GM13977 (cell line): ENCODE measurements around the gene TMEM174.

Experiments
- DNase-seq: peaks from one replicate; pipeline ENCODE4 v3.0.0; 2012; ENCODE audit warnings: low spot score
- in situ Hi-C: fragments of 300-500 bp; cut with MboI; formaldehyde crosslinking; loops from one replicate; pipeline ENCODE4 v1.12.0; 2022; ENCODE audit warnings: low sequenced_read_pairs, low pct_unique_long_range_greater_than_20kb, mixed read lengths, inconsistent platforms; ENCODE audit not compliant: unreplicated experiment
- TF ChIP-seq, protein P1 (sequence below): IDR thresholded peaks from 2 replicates; pipeline ENCODE4 v1.5.1; 2012; ENCODE audit warnings: mild to moderate bottlenecking, control low read depth; ENCODE audit not compliant: insufficient read depth; ENCODE audit errors: extremely low read depth, missing control alignments

The TMEM174 gene, protein sequence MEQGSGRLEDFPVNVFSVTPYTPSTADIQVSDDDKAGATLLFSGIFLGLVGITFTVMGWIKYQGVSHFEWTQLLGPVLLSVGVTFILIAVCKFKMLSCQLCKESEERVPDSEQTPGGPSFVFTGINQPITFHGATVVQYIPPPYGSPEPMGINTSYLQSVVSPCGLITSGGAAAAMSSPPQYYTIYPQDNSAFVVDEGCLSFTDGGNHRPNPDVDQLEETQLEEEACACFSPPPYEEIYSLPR

DNA sequence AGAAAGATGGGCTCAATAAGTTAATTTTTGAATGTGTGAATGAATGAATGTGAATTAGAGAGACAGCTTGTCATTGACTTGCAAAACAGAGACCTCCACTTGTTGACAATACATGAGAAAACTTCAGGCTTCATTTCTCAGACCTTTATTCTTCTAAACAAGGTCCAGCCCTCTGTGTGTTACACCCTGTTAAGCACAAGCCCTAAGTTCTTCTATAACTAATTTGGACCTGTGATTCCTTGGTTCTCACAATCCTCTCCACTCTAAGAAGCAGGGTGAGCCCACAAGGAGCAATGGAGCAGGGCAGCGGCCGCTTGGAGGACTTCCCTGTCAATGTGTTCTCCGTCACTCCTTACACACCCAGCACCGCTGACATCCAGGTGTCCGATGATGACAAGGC, at the start of gene TMEM174:
Gene TMEM174 (plus strand): TSS at position 243 of the 400 bp plus-strand sequence. CDS start 51 bp downstream, at position 294.
- in situ Hi-C loops: no loop called here
- TF ChIP-seq, protein P1, sequence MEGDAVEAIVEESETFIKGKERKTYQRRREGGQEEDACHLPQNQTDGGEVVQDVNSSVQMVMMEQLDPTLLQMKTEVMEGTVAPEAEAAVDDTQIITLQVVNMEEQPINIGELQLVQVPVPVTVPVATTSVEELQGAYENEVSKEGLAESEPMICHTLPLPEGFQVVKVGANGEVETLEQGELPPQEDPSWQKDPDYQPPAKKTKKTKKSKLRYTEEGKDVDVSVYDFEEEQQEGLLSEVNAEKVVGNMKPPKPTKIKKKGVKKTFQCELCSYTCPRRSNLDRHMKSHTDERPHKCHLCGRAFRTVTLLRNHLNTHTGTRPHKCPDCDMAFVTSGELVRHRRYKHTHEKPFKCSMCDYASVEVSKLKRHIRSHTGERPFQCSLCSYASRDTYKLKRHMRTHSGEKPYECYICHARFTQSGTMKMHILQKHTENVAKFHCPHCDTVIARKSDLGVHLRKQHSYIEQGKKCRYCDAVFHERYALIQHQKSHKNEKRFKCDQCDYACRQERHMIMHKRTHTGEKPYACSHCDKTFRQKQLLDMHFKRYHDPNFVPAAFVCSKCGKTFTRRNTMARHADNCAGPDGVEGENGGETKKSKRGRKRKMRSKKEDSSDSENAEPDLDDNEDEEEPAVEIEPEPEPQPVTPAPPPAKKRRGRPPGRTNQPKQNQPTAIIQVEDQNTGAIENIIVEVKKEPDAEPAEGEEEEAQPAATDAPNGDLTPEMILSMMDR: no peak
- no peak for DNase-seq

DNA sequence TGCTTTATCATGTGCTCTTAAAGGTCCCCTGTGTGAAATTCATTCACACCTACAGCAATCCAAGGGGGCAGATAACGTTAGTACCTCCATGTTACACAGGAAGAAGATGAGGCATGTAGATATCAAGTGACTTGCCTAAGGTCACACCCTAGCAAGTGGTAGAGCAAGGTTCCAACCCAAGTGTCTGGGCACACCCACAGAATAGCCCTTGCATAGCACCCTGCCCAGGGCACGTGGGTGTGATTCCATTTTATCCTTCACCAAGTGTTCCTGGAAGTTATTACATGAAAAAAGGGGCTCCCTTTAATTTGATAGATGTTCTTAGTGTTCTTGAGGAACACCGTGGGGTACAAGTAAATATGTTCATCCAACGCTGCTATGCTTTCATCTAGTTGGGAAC, 47.7 kb upstream of the TMEM174 start:
- no peak for DNase-seq
- TF ChIP-seq, protein P1: no peak
- in situ Hi-C loops: no loop called here

DNA sequence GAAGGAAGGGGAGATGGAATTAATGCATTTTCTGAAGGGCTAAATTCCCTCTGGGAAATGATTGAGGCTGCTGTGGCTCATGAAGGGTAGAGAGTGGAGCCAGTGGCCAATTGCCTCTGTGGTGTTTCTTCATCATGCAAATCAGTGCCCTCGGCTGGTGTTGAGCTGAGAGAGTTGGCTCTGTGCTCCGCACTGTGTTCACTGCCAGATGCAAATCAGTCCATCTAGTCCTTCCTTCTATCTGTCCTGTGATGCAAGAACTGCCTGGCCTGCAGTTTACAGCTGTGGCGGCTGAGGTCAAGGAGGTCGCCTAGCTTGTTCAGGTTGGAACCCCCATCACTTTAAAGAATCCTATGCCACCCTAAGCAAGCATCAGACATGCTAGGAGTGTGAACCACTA, 46.6 kb upstream of the TMEM174 start:
- no peak for DNase-seq

DNA sequence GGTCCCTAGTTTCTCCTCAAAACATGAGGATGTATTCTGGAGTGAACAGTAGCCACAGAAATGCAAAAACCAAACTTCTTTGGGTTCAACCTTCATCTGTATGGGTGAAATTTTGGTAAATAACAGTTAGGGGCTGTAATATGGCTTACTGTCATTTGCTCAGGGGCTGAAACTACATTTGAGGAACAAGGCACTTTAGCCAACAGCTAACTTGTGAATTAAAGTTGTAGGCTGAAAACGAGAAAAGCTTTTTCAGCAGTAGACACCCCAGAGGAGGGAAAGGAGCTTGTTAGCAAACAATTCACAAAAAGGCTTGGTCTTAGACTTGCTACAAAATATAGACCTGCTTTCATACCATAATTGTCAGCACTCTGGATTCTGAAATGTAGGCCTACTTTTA, 46.0 kb upstream of the TMEM174 start:
- DNase-seq: no peak
- in situ Hi-C loops: no loop called here

More for the DNA sequence above, 46.6 kb upstream of the TMEM174 start:
- in situ Hi-C loops: no loop called here
- TF ChIP-seq, protein P1: no peak

DNA sequence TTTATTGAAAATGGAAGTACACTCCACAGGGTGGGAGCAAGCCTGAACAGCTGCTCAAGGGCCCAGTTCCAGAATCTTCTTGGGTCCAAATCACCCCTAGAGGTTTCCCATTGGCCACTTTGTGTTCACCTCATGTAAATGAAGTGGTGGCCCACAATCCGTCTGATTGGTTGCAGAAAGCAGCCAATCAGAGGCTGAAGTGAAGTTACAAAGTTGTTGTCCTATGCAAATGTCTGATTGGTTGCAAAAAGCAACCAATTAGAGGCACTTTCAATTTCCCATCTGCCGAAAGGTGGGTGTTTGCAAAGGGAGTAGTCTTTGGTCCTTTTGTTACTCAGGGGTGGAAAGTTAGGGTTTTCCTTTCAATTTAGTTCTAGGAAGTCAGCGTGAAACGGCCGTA, 43.9 kb upstream of the TMEM174 start:
- in situ Hi-C loops: no loop called here
- no peak for DNase-seq
- TF ChIP-seq, protein P1: no peak

More for the DNA sequence above, 46.0 kb upstream of the TMEM174 start:
- TF ChIP-seq, protein P1: no peak

DNA sequence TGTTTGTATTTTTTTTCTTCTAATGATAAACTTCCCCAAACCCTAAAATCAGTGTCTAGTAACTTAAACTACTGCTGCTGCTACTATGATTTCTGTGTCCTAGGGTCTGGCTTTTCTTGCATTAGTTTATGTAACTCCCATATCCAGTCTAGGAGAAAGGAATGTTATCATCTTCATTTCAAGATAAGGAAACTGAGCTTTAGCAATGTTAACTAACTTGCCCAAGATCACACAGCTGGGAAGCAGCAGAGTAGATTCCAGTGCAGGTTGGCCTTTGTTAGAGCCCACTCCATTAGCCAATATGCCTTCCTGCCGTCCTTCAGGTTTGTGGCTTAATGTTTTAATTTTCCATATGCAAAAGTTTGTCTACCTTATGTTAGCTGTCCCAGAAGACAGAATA, 42.2 kb upstream of the TMEM174 start:
- in situ Hi-C loops: no loop called here
- no peak for DNase-seq
- TF ChIP-seq, protein P1: no peak
